Measurements from ENCODE around the gene POLN. TPM values are rescaled to one million over a fixed set of nuclear protein-coding genes. Genes with fewer than 3 reads are reported as not detected.

The POLN gene
- polyA plus RNA-seq, 1 donor = 3.1 TPM

- no peak for DNase-seq
Measured at GRCh38 chr4:2069161-2069971, 172.6 kb downstream of the POLN start.

DNA sequence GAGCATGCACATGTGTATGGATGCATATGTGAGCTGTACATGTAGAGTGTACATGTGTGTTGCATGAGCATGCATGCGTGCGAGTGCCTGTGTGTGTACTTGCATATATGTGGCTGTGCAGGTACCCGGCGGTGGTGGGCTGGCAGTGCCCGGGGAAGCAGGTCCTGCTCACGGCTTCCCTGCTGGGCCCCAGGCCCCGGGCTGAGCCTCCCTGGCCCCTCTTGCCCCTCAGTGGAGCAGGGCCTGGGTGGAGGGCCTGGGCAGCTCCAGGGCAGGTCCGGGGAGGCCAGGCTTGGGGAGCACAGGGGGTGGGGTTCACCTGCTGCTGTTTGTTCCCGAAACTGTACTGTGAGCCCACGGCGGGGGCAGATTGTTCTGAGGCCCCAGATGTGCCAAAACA lies 173.4 kb downstream of the POLN start:
- no peak for DNase-seq

GRCh38 chr4:2068198-2068470 lies 173.8 kb downstream of the POLN start:
- no peak for DNase-seq

- no peak for DNase-seq
Measured at GRCh38 chr4:2067446-2068197, 174.3 kb downstream of the POLN start.

DNA sequence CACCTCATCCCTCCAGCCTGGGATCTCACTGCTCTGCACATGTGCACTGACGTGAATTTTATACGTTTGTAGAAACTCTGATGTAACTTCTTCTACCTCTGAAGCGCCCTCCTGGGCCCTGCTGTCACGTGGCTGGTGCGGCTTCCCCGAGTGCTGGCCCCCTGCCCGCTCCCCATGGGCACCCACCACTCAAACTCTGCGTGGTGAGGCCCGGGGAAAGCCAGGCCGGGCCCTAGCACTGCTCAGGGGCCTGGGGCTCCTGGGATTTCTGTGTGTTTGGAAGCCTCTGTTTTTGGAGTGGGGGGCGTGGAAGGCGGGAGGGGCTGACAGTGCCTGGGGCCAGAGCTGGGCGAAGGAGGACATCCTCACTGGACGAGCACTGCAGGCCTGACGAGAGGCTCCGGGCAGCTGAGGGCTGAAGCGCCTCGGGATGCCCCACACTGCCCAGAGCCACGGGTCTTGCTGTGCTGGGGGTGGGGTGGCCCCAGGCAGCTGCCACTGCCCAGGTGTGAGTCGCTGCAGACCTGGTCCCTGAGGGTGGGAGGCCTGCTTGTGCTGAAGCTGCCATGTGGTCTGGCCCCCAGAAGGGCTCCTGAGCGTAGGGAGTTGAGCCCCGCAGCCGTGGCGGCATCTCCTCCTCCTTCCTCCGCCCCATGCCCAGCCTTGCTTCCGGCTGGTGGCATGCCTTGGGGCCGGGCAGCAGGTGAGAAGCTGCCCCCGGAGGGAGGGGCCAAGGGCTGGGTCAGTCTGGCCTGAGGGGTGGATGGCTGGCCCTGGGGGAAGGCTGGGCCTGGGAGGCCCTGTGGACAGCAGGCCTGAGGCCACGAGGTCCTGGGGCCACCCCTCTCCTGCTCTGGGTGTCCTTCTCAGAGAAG lies 175.1 kb downstream of the POLN start:
- DNase-seq = no peak

GRCh38 chr4:2066011-2066551 lies 175.8 kb downstream of the POLN start:
- DNase-seq = no peak

- no peak for DNase-seq
Measured at GRCh38 chr4:2065106-2065930, 176.6 kb downstream of the POLN start.

GRCh38 chr4:2064276-2064991 lies 177.5 kb downstream of the POLN start:
- no peak for DNase-seq

DNA sequence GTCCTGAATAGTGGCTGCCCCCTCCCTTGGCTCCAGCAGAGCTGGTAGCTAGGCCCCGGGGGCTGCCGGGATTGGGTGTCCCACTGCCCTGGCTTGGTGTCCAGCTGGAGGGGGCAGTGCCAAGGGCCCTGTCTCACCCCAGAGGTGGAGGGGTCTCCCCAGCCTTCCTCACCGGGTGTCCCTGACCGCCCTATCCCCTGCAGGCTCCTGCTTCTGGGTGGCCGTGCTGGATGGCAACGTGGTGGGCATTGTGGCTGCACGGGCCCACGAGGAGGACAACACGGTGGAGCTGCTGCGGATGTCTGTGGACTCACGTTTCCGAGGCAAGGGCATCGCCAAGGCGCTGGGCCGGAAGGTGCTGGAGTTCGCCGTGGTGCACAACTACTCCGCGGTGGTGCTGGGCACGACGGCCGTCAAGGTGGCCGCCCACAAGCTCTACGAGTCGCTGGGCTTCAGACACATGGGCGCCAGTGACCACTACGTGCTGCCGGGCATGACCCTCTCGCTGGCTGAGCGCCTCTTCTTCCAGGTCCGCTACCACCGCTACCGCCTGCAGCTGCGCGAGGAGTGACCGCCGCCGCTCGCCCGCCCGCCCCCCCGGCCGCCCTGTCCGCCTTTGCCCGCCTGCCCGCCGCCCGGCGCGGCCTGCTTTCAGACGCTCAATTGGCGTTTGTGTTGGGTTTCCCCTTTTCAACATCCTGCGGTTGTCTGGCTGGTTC lies 178.2 kb downstream of the POLN start:
- DNase-seq = no peak

GRCh38 chr4:2062808-2063524 lies 179.0 kb downstream of the POLN start:
- DNase-seq = no peak

- no peak for DNase-seq
Measured at GRCh38 chr4:2062168-2062807, 179.6 kb downstream of the POLN start.

DNA sequence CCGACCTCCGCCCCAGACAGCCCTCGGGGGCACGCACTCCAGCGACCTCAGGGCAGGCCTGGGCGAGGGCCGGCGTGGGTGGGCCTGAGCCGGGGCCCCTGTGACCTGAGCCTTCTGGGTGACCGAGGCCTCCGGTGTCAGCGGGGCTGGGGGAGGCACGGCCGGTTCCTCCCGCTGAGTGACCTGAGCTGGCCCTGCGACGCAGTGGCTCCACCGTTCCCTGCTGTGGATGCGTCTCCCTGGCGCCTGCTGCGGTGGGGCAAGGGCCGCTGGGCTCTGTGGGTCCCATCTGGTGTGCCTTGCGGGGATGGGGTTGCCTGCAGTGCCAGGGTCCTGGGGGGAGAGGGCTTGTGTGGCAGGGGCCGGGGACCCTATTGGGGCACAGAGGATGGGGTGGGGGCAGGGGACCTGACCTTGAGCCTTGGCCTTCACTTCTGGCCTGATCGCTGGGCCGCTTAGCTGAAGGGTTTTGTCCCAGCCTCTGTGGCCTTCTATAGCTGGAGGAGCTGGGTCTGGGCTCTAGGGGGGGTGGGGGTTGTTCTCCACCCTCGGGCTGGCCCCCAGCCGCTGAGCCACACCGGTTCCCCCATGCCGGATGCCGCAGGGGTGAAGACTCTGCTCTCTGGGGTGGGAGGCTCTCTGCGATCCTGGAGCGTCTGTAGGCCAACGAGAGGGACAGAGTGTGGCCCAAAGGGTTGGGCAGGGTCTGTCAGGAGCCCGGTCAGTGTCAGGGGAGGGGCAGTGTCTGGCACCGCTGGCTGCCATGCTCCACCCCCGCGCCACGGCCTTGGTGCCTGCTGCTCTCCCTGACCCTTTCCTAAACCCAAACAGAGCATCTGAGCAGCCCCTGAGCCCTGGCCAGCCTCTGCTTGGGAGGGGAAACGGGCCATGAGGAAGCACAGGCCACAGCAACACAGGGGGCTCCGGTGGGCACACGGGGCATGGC lies 180.5 kb downstream of the POLN start:
- no peak for DNase-seq

DNA sequence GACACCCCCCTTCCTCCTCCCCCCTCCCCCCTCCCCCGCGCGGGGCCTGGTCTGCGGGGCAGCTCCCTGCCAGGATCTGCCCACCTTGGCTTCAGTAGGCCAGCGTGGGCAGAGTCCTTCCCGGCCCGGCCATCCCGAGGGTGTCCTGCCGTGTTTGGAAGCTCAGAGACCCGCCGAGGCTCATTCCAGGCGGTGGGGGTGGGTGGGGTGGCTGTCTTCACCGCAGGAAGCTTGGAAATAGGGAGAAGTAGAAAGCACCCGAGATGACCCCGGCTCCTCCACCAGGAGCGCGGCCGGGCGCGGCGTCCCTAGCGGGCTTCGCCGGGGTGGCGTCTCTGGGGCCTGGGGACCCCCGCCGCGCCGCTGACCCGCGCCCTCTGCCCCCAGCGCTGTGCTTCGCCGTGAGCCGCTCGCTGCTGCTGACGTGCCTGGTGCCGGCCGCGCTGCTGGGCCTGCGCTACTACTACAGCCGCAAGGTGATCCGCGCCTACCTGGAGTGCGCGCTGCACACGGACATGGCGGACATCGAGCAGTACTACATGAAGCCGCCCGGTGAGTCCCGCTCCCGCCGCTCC lies 181.2 kb downstream of the POLN start:
- no peak for DNase-seq

GRCh38 chr4:2059726-2060602 lies 182.0 kb downstream of the POLN start:
- DNase-seq = no peak

DNA sequence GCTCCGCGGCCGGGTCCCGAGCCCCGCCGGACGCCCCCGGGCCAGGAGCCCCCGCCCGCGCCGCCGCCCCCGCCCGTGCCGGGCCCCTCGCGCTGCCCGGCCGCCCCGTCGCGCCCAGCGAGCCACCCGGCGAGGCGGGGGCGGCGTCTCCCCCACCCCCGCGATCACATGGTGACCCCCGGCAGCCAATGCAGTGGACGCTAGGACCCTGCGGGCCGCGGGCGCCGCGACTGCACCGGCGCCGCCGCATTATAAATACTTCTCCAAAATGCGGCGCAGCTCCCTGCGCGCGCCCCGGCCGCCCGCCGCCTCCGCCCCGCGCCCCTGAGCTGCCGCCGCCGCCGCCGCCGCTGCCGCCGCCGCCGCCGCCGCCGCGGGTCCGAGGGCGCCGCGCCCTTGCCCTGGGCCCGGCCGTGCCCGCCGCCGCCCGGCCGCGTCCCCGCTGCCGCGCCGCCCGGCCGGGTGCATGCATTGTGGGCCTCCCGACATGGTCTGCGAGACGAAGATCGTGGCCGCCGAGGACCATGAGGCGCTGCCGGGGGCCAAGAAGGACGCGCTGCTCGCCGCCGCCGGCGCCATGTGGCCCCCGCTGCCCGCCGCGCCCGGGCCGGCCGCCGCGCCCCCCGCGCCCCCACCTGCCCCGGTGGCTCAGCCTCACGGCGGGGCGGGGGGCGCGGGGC lies 182.7 kb downstream of the POLN start, which contains the start of gene NAT8L:
Gene NAT8L, plus strand, starts transcription at position 282 of the 680 bp plus-strand sequence. Its CDS starts 185 bp downstream, at position 467.
- DNase-seq = peak; percentile 44
